HAP-1 (cell line): ENCODE results near the gene C2orf81.

Experiments used
- DNase-seq, 2 experiments: peaks; one replicate each; pipeline ENCODE4 v3.0.0-alpha.2; 2016 to 2020; ENCODE audit warnings: low spot score in 2 of 2
- H3K27me3 ChIP-seq: fragments of 250-450 bp; sonication (Bioruptor Pico); 2 replicates; pipeline ENCODE4 v1.5.1; 2020; ENCODE audit warnings: low read depth, mild to moderate bottlenecking, moderate library complexity
- H3K36me3 ChIP-seq: fragments of 250-450 bp; sonication (Bioruptor Pico); replicated peaks from 2 replicates; pipeline ENCODE4 v1.5.1; 2020; ENCODE audit warnings: mild to moderate bottlenecking
- H3K4me1 ChIP-seq: fragments of 250-450 bp; sonication (Bioruptor Pico); 2 replicates; pipeline ENCODE4 v1.5.1; 2020; ENCODE audit warnings: mild to moderate bottlenecking
- H3K4me3 ChIP-seq: fragments of 250-450 bp; sonication (Bioruptor Pico); 2 replicates; pipeline ENCODE4 v1.5.1; 2020; ENCODE audit warnings: mild to moderate bottlenecking, moderate library complexity
- H3K9me3 ChIP-seq: fragments of 250-450 bp; sonication (Bioruptor Pico); 2 replicates; pipeline ENCODE4 v1.5.1; 2020; ENCODE audit warnings: mild to moderate bottlenecking, moderate library complexity
- in situ Hi-C: fragments of 300-500 bp; cut with MboI; formaldehyde crosslinking; loops from 3 replicates; pipeline ENCODE4 v1.14.3; 2020; ENCODE audit warnings: low sequenced_read_pairs, inconsistent platforms, mixed read lengths

The C2orf81 gene

DNA sequence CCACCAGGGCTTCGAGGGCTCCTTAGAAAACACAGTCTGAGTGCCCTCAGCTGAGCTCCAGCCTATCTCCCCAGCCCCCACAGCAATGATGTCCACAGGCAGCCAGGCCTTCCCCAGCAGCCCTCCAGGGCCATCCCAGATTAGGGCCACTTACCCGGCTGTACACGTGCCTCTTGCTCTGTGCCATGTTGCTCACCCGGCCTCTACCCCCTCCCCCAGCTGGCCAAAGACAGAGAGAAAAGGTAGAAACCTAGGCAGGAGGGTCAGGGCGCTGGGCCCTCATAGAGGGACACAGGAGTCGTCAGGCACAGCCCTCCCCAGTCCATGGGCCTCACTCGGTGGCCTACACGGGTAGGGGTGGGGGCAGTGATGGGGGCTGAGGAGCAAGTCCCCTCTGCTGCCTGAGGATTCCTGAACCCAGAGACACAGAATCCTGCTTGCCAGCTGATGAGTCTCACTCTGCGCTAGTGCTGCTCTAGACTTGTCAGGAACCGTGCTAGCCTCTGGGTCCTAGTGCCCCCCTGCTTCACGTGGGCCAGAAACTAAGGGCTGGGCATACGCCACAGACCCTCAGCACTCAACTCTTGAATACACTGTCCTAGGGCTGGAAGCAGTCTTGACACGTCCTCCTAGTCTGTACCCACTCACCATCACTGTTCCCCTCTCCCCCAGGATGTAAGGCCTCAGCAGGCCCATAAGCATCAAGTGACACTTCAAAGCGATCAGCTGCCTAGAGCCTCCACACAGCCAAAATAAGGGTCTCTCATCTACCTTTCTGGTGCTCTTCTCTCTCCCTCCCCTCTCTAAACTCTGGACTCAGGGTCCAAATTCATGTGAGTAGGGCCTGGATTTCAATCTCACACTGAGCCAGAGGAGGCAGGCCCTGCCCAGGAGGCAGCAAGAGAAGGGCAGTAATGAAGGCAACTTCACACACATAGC, 41.3 kb downstream of the C2orf81 start, which contains the start of gene DCTN1:
DCTN1 (minus strand) TSS at position 461 of the 939 bp plus-strand sequence; CDS start at position 187, 274 bp downstream.
- peak in 1 of 2 experiments; percentile 50 for DNase-seq
- no peak within 1 kb of the TSS for H3K4me3 ChIP-seq

DNA sequence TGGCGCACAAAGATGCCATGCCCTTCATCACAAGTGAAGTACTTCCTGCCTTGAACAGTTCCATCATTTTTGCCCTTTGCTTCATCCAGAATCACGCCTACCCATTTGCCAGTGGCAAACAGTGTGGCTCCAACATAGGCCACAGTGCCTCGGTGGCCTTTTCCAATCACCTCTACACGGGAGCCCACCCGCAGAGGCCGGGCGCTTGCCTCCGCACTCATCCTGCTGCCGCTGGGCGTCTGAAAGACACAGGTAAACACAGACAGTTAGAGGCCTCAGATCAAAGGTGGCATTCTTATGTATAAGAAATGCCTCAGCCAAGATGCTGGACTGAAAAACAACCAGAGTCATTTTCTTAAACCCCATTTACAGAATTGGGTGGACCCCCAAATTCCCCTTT, 43.4 kb downstream of the C2orf81 start:
- in situ Hi-C loops = no loop called here
- Histone ChIP-seq H3K4me1 (no peaks in the 10 kb centered on the region), H3K9me3 (no peaks in the 10 kb centered on the region), H3K4me3 (no peak overlapping the region), H3K36me3 (peaks cover 14% of the 10 kb centered on the region), H3K27me3 (no peaks in the 10 kb centered on the region)
- DNase-seq = no peak

More for the DNA sequence above, 41.3 kb downstream of the C2orf81 start, which contains the start of gene DCTN1:
- H3K27me3 ChIP-seq = no peaks in the 10 kb centered on the region
- in situ Hi-C loops = no loop called here
- peaks cover 21% of the 10 kb centered on the region for H3K36me3 ChIP-seq
- no peaks in the 10 kb centered on the region for H3K4me1 ChIP-seq
- no peaks in the 10 kb centered on the region for H3K9me3 ChIP-seq

DNA sequence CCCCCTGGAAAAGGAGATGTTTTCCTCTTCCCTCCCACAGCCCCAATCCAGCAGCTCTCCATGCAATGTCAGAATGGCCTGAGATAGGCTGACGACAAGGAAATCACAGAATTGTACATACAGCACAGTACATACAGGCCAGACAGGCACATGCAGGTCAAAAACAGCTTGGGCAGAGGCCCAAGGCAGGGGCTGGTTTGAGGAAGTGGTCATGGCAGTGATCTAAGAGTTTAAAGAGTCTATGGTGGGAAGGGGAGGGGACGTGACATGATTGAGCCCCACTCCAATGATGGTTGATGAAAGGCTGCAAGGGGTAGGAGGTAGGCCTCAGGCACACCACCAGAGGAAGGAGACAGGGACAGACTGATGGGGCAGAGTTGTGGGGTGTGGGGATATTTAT, 45.6 kb downstream of the C2orf81 start:
- H3K4me1 ChIP-seq = no peaks in the 10 kb centered on the region
- H3K4me3 ChIP-seq = no peak overlapping the region
- in situ Hi-C loops = no loop called here
- peaks cover 16% of the 10 kb centered on the region for H3K36me3 ChIP-seq
- no peak for DNase-seq
- no peaks in the 10 kb centered on the region for H3K9me3 ChIP-seq
- no peaks in the 10 kb centered on the region for H3K27me3 ChIP-seq

DNA sequence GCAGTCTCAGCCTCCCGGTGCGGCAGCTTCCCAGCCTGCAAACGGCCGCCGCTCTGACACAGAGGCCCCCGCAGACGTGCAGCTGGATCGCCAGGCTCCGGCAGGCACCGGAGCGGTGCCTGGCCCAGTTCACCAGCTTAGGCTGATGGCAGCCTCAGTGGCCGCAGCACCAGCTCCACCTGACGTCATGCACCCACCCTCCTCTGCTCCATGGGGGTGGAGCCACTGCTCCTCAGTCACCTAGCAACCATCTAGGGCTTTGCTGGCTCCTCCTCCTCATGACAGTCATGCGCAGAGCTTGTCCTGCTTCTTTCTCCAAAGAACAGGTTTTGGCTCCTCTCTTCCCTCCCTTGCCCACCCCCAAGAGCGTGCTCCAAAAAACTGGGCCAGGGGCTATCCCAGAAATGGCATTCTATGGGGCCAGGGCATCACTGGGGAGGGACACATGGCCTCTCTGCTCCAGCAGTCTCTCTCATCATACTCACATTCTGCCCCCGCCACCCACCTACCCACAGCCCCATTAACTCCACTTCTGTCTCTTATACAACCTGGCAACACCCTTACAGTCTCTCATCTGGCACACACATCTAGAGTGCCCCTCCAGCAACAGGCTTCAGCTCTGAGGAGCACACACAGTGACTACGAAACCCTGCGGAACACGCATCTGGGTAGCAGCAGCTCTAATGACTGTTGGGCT, 46.8 kb downstream of the C2orf81 start:
- in situ Hi-C loops = no loop called here
- no peaks in the 10 kb centered on the region for H3K9me3 ChIP-seq
- peaks cover 28% of the 10 kb centered on the region for H3K36me3 ChIP-seq
- H3K4me3 ChIP-seq = no peak overlapping the region
- H3K4me1 ChIP-seq = no peaks in the 10 kb centered on the region
- no peaks in the 10 kb centered on the region for H3K27me3 ChIP-seq
- DNase-seq = peak in 1 of 2 experiments; percentile 40

DNA sequence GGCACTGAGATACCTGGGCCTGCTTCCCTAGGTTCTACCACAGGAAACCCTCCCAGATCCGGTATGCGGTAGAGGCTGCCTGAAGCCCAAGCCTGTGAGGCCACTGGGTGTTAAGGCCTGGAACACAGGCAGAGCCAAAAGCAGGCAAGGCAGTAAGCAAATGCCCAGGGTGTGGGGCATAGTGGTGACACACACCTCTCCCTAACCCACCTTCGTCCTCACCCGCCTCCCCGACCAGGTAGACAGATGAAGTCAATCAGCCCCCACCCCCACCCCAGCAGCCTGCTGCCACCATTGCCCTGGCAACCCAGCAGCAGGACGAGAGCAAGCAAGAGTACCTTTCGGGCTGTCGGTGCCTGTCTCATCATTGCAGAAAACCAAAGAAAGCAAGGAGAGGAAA, 47.4 kb downstream of the C2orf81 start:
- Histone ChIP-seq H3K9me3 (no peaks in the 10 kb centered on the region), H3K27me3 (no peaks in the 10 kb centered on the region), H3K4me1 (no peaks in the 10 kb centered on the region), H3K36me3 (peaks cover 32% of the 10 kb centered on the region), H3K4me3 (no peak overlapping the region)
- in situ Hi-C loops = no loop called here
- DNase-seq = no peak

DNA sequence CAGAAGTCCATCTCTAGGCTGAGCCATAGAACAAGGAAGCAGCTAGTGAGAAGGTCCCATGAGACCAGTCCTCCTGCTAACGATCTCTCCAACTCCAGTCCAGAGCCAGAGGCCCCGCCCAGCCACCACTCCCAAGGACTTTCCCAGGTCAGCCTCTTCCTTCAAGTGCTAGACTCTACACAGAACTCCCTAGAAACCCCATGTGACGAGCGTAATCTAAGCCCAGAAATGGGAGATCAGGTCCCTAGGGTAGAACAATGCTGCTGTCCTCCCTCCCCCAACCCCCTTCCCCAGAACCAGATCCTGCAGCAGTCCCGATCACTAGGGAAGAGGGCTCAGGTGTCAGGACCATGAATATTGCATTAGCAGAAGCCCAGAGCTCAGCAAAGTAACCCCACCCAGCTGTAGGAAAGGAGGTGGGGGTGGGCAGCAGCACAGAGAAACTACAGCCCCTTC, 48.2 kb downstream of the C2orf81 start:
- H3K36me3 ChIP-seq = peaks cover 39% of the 10 kb centered on the region

DNA sequence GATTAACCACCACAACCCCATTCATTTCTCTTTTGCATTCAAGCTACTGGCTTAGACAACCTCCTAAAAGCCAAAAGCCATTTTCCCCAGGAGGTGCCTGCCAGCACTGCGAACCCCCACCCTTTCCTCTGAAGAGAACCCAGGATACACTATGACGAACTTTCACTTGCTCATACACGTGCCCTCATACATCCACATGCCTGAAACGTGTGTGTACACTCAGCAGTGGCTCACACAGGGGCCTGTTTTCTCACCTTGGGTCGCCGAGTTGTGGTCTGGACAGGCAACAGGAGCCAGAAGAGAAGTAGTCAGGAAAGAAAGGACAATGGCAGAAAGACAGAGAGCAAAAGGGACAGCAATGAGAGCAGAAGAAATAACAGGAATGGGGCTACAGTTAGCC, 48.7 kb downstream of the C2orf81 start:
- Histone ChIP-seq H3K4me3 (no peak overlapping the region), H3K4me1 (no peaks in the 10 kb centered on the region), H3K9me3 (no peaks in the 10 kb centered on the region), H3K36me3 (peaks cover 42% of the 10 kb centered on the region), H3K27me3 (no peaks in the 10 kb centered on the region)
- in situ Hi-C loops = no loop called here
- no peak for DNase-seq

More for the DNA sequence above, 48.2 kb downstream of the C2orf81 start:
- in situ Hi-C loops = no loop called here
- no peak overlapping the region for H3K4me3 ChIP-seq
- no peaks in the 10 kb centered on the region for H3K27me3 ChIP-seq
- no peaks in the 10 kb centered on the region for H3K9me3 ChIP-seq
- DNase-seq = peak in 1 of 2 experiments; percentile 32
- H3K4me1 ChIP-seq = no peaks in the 10 kb centered on the region

DNA sequence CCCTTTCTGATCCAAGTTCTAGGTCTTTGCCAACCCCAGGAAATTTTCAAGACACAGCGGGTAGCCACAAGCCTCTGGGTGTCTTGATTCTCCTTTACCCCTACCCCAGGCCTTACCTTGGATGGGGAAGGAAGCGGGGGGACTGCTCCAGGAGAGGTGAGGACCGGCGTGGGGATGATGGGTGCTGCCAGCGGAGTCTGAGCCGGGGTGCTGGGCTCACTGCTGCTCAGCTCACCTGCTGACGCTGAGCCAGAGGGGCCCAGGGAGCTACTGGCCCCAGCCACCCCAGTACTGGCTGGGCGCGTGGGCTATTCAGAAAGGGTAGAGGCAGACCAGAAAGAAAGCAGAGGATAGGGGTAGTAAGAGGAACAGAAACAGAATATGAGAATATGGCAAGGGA, 50.0 kb downstream of the C2orf81 start:
- no peak for DNase-seq
- H3K36me3 ChIP-seq = peaks cover 45% of the 10 kb centered on the region

DNA sequence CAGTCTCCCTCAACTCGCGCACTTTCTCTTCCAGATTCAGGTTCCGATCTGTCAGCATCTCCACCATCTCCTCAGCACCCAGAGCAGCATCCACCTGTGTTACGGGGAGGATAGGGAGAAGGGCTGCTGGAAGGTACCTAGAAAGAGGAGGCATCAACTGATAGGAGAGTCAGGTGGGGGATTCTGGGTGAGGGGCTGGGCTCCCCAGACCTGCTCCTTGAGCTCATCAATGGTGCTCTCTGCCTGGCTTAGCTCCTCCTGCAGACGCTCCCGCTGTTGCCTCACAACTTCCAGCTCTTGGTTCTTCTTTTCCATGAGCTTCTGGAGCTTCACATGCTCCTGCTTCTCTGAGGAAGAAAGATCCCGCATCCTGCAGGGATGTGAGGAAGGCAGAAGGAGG, 51.4 kb downstream of the C2orf81 start:
- no peak for DNase-seq
- H3K9me3 ChIP-seq = no peaks in the 10 kb centered on the region
- H3K36me3 ChIP-seq = peaks cover 56% of the 10 kb centered on the region
- H3K27me3 ChIP-seq = no peaks in the 10 kb centered on the region
- H3K4me1 ChIP-seq = no peaks in the 10 kb centered on the region
- no peak overlapping the region for H3K4me3 ChIP-seq
- in situ Hi-C loops = no loop called here

More for the DNA sequence above, 50.0 kb downstream of the C2orf81 start:
- Histone ChIP-seq H3K9me3 (no peaks in the 10 kb centered on the region), H3K27me3 (no peaks in the 10 kb centered on the region), H3K4me3 (no peak overlapping the region), H3K4me1 (no peaks in the 10 kb centered on the region)
- in situ Hi-C loops = no loop called here

DNA sequence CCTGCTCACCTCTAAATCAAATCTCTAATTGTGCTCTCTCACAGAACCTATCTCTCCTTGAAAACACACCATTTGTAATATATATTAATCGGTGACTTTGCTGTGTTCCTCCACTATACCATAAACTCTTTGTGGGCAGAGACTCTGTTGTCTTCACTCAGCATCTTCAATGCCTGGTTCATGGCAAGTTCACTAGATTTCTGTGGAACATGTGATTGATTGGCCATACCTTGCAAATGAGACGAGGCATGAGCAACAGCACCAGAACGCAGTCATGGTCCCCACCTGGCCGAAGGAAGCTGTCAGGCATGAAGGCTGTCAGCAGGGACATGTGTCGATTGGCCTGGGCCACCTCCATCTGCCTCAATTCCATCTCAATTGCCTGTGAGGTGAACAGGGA, 52.9 kb downstream of the C2orf81 start:
- Histone ChIP-seq H3K9me3 (no peaks in the 10 kb centered on the region), H3K27me3 (no peaks in the 10 kb centered on the region), H3K4me1 (no peaks in the 10 kb centered on the region), H3K36me3 (peaks cover 70% of the 10 kb centered on the region), H3K4me3 (no peak overlapping the region)
- in situ Hi-C loops = no loop called here
- DNase-seq = no peak

DNA sequence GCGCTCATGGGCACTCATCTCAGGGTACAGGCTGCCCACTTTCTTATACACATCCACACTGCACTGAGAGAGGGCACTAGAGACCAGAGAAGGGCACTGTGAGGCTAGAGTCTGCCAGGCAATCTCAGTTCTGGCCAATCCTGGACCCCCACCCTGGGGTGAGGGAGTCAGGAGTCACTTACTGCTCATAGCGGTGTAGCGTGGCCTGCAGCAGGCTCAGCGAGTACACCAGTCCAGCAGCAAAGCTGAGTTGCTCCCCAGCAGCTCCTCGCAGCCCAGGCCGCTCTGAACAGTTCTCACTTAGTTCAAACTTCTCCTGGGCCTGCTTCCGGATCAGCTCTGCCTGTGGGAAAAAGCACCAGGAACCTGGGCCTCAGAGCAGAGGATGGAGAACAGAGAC, 53.6 kb downstream of the C2orf81 start:
- in situ Hi-C loops = no loop called here
- no peak overlapping the region for H3K4me3 ChIP-seq
- H3K9me3 ChIP-seq = no peaks in the 10 kb centered on the region
- no peaks in the 10 kb centered on the region for H3K4me1 ChIP-seq
- no peaks in the 10 kb centered on the region for H3K27me3 ChIP-seq
- no peak for DNase-seq
- peaks cover 76% of the 10 kb centered on the region for H3K36me3 ChIP-seq

DNA sequence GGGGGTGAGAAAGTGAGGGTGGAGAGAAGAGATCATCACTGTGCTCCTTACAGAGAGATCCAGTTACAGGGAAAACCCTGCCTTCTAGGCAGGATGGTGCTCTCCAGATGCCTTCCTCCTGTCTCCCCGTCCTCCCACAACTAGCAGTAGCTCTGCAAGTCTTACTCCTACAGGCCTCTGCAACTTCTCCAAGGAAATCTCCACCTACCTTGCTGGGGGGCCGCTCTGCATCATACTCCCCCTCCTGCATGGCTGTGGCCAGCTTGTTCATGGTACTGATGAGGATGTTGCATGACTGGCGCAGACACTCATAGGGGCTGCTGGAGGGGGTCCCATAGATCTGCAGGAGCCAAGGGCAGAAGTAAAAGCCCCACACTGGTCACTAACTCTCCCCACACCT, 55.4 kb downstream of the C2orf81 start:
- peaks cover 90% of the 10 kb centered on the region for H3K36me3 ChIP-seq
- in situ Hi-C loops = no loop called here
- H3K27me3 ChIP-seq = no peaks in the 10 kb centered on the region
- no peaks in the 10 kb centered on the region for H3K9me3 ChIP-seq
- H3K4me1 ChIP-seq = no peaks in the 10 kb centered on the region
- H3K4me3 ChIP-seq = no peak overlapping the region
- DNase-seq = no peak

DNA sequence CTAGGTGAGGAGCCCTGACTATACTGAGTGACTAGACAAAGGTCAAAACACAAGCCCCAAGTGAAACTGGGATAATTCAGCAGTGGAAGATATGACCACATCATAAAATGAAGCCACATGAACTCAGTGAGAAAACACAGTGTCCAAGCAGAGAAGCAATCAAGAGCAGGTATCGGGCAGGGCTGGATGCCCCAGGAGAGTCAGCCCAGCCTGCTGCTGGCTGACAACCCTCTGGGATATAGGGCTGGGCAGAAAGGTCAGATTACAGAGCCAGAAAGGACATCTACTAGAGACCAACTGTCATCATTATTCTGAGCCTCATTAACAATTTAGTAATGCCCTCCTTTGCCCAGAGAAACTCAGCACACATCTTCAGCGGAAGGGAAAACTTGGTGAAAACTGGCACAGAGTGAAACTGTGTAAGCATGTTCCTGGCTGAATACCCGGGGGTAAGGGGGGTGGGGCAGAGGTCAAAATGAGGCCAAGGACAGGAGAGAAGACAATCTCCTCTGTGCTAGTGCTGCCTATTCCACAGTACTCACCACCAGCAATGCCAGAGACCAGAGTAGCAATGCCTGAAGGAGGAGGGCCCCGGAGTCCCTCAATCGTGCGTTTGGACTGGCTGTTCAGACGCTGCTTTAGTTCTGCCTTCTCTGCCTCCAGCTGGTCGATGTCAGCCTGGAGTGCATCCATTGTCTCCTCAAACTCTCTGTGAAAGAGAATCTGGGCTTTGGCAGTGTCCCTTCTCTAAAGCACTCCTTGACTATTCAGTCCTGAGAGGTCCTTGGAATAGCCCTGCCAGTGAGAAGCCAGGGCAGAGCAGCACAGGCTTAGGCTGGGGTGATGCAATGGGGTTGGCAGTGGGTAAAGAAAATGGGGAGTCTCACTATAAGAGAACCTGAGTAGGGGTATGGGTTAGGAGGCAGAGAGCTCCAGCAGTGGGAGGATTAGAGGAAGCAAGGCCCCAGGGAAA, 56.6 kb downstream of the C2orf81 start:
- H3K4me1 ChIP-seq = no peaks in the 10 kb centered on the region
- H3K4me3 ChIP-seq = no peak overlapping the region
- H3K27me3 ChIP-seq = no peaks in the 10 kb centered on the region
- no peak for DNase-seq
- H3K36me3 ChIP-seq = peaks cover 83% of the 10 kb centered on the region
- H3K9me3 ChIP-seq = no peaks in the 10 kb centered on the region
- in situ Hi-C loops = no loop called here
